Loucy (cell line): Measurements from ENCODE around the gene SH3RF3.

Source experiments
- CTCF ChIP-seq: fragments of 200-600 bp; sonication (generic); conservative IDR thresholded peaks from 2 replicates; pipeline ENCODE4 v1.5.1; 2014; ENCODE audit warnings: mild to moderate bottlenecking, antibody characterized with exemption, low read length
- EZH2phosphoT487 ChIP-seq: fragments of 200-600 bp; IDR thresholded peaks from 2 replicates; pipeline ENCODE4 v1.6.1; 2018; ENCODE audit warnings: antibody characterized with exemption, mild to moderate bottlenecking, moderate library complexity, borderline replicate concordance

- TF ChIP-seq CTCF (no peak), EZH2phosphoT487 (no peak)
Measured at GRCh38 chr2:109527079-109527478, 398.1 kb downstream of the SH3RF3 start.
